HCT116 (cell line): Measurements from ENCODE around the gene BCL2L13. TPM values are rescaled to one million over a fixed set of nuclear protein-coding genes. Genes with fewer than 3 reads are reported as not detected.

Experiments
- ATAC-seq: fragments of 200-7000 bp; cut with Tn5 transposase; 2 replicates; pipeline ENCODE4 v1.9.1; 2020; ENCODE audit warnings: mild to moderate bottlenecking, moderate library complexity
- BruUV-seq: library from RNA; stranded (reverse); fragments of 400-500 nt; replicated peaks from 2 replicates; lab custom pipeline; 2021; lab: Mats Ljungman, UMichigan
- CTCF ChIA-PET: fragments of 300-600 bp; sonication (Branson Sonifier 250); formaldehyde crosslinking; loops from one replicate; lab custom pipeline; 2021; ENCODE audit warnings: antibody characterized with exemption; lab: Charles Lee
- POLR2A ChIA-PET: fragments of 300-600, 350-600 bp; sonication (Branson Sonifier 250); formaldehyde crosslinking; loops from one replicate; lab custom pipeline; 2021; ENCODE audit warnings: antibody characterized with exemption; lab: Charles Lee
- RAD21 ChIA-PET, 2 experiments: fragments of 300-600 bp; sonication (Branson Sonifier 250); formaldehyde crosslinking; loops; one replicate each; lab custom pipeline; 2023; ENCODE audit warnings: low total read pairs in 2 of 2; ENCODE audit not compliant: uncharacterized antibody in 2 of 2, unreplicated experiment in 2 of 2, low non-redundant PET in 1 of 2; lab: Charles Lee
- DNase-seq: peaks from one replicate; pipeline ENCODE4 v3.0.0-alpha.2; 2010; ENCODE audit warnings: low read depth, low spot score
- H2AFZ ChIP-seq: fragments of 200-600 bp; shearing (Covaris generic), sonication (generic); 2 replicates; pipeline ENCODE4 v1.6.1; 2017; ENCODE audit warnings: low read depth, mixed run types, mixed read lengths, antibody characterized with exemption, low read length; ENCODE audit not compliant: poor library complexity, severe bottlenecking
- H3K27ac ChIP-seq: 2 replicates; pipeline ENCODE4 v1.5.1; 2012; ENCODE audit warnings: low read depth, low read length
- H3K27me3 ChIP-seq: fragments of 200-600 bp; sonication (generic); 2 replicates; pipeline ENCODE4 v1.6.1; 2016; ENCODE audit warnings: mixed run types, low read length, mixed read lengths; ENCODE audit not compliant: insufficient read depth
- H3K36me3 ChIP-seq, 2 experiments: fragments of 200-500 bp in 1 of 2; fragments of 200-600 bp in 1 of 2; sonication (Bioruptor generic) in 1 of 2; sonication (generic) in 1 of 2; 2 replicates each; pipeline versions ENCODE4 v1.5.1 to v1.6.1; 2014 to 2016; ENCODE audit warnings: low read length in 2 of 2, inconsistent platforms in 1 of 2, mixed read lengths in 1 of 2, mixed run types in 1 of 2; ENCODE audit not compliant: insufficient read depth in 2 of 2, control insufficient read depth in 1 of 2
- H3K4me1 ChIP-seq, 2 experiments: fragments of 200-600 bp in 1 of 2; sonication (generic) in 1 of 2; 2 replicates each; pipeline versions ENCODE4 v1.5.1 to v1.6.1; 2012 to 2017; ENCODE audit warnings: low read length in 2 of 2, inconsistent platforms in 1 of 2, mild to moderate bottlenecking in 1 of 2, mixed read lengths in 1 of 2, mixed run types in 1 of 2, moderate library complexity in 1 of 2; ENCODE audit not compliant: insufficient read depth in 2 of 2, control insufficient read depth in 1 of 2
- H3K4me2 ChIP-seq: fragments of 200-600 bp; sonication (generic); 2 replicates; pipeline ENCODE4 v1.6.1; 2017; ENCODE audit warnings: mixed run types, low read length, mixed read lengths
- H3K4me3 ChIP-seq, 2 experiments: fragments of 200-600 bp in 1 of 2; sonication (generic) in 1 of 2; replicated peaks in 1 of 2; 2 replicates each; pipeline ENCODE4 v1.5.1; 2011 to 2016; ENCODE audit warnings: low read length in 2 of 2, control low read depth in 1 of 2, low read depth in 1 of 2, mild to moderate bottlenecking in 1 of 2, mixed read lengths in 1 of 2, mixed run types in 1 of 2
- H3K79me2 ChIP-seq: fragments of 200-600 bp; sonication (generic); 2 replicates; pipeline ENCODE4 v1.6.1; 2017; ENCODE audit warnings: mild to moderate bottlenecking, mixed run types, low read length, moderate library complexity, mixed read lengths; ENCODE audit not compliant: insufficient read depth
- H3K9ac ChIP-seq: fragments of 200-600 bp; sonication (generic); 2 replicates; pipeline ENCODE4 v1.6.1; 2016; ENCODE audit warnings: low read length, mixed read lengths
- H3K9me2 ChIP-seq: fragments of 200-600 bp; sonication (generic), shearing (Covaris generic); 2 replicates; pipeline ENCODE4 v1.6.1; 2017; ENCODE audit warnings: mixed run types, mild to moderate bottlenecking, moderate library complexity; ENCODE audit not compliant: insufficient read depth
- H3K9me3 ChIP-seq, 2 experiments: fragments of 200-500 bp in 1 of 2; fragments of 200-600 bp in 1 of 2; sonication (Bioruptor generic) in 1 of 2; sonication (generic) in 1 of 2; 2 replicates each; pipeline ENCODE4 v1.6.1; 2014 to 2017; ENCODE audit warnings: low read length in 2 of 2, mixed read lengths in 2 of 2, inconsistent platforms in 1 of 2, low read depth in 1 of 2, mild to moderate bottlenecking in 1 of 2, mixed run types in 1 of 2, moderate library complexity in 1 of 2; ENCODE audit not compliant: control insufficient read depth in 1 of 2, insufficient read depth in 1 of 2
- H4K20me1 ChIP-seq: fragments of 200-600 bp; sonication (generic), shearing (Covaris generic); 2 replicates; pipeline ENCODE4 v1.6.1; 2017; ENCODE audit warnings: mixed run types, mild to moderate bottlenecking, moderate library complexity; ENCODE audit not compliant: insufficient read depth
- CBX3 ChIP-seq: IDR thresholded peaks from 2 replicates; pipeline ENCODE4 v1.6.1; 2012; ENCODE audit warnings: low read depth
- EGR1 ChIP-seq: IDR thresholded peaks from 2 replicates; pipeline ENCODE4 v1.6.1; 2012; ENCODE audit warnings: low read depth
- ELF1 ChIP-seq: IDR thresholded peaks from 2 replicates; pipeline ENCODE4 v1.6.1; 2012; ENCODE audit warnings: low read depth, borderline replicate concordance
- EZH2phosphoT487 ChIP-seq: fragments of 200-600 bp; IDR thresholded peaks from 2 replicates; pipeline ENCODE4 v1.6.1; 2018; ENCODE audit warnings: antibody characterized with exemption, borderline replicate concordance
- JUND ChIP-seq: IDR thresholded peaks from 2 replicates; pipeline ENCODE4 v1.6.1; 2012
- POLR2A ChIP-seq: IDR thresholded peaks from 2 replicates; pipeline ENCODE4 v1.7.0; 2011; ENCODE audit warnings: borderline replicate concordance; ENCODE audit not compliant: insufficient read depth, insufficient read length; ENCODE audit errors: extremely low read depth
- RAD21 ChIP-seq: IDR thresholded peaks from 2 replicates; pipeline ENCODE4 v1.6.1; 2012; ENCODE audit warnings: low read depth, mild to moderate bottlenecking
- SIN3A ChIP-seq: IDR thresholded peaks from 2 replicates; pipeline ENCODE4 v1.6.1; 2012; ENCODE audit warnings: low read depth
- SP1 ChIP-seq: IDR thresholded peaks from 2 replicates; pipeline ENCODE4 v1.6.1; 2012; ENCODE audit warnings: low read depth
- SRF ChIP-seq: IDR thresholded peaks from 2 replicates; pipeline ENCODE4 v1.6.1; 2012; ENCODE audit warnings: low read depth
- TCF7L2 ChIP-seq: IDR thresholded peaks from 2 replicates; pipeline ENCODE4 v1.7.0; 2011; ENCODE audit warnings: borderline replicate concordance, inconsistent platforms; ENCODE audit not compliant: insufficient read depth, insufficient read length; ENCODE audit errors: extremely low read depth
- YY1 ChIP-seq: IDR thresholded peaks from 2 replicates; pipeline ENCODE4 v1.6.1; 2011; ENCODE audit warnings: low read length, low read depth, moderate library complexity, mild to moderate bottlenecking; ENCODE audit not compliant: insufficient replicate concordance; ENCODE audit errors: extremely low read depth
- ZFX ChIP-seq: fragments of 450-650 bp; IDR thresholded peaks from 2 replicates; pipeline ENCODE4 v1.6.1; 2017
- intact Hi-C: fragments of 100-400 bp; cut with micrococcal nuclease; formaldehyde crosslinking; loops from 2 replicates; pipeline ENCODE4 v1.10.0; 2022
- total RNA-seq: library from RNA; stranded (reverse); gene quantifications from one replicate; pipeline ENCODE4 v1.2.1, GENCODE V29; 2021; ENCODE audit not compliant: unreplicated experiment
- TF ChIP-seq, protein P1 (sequence below): IDR thresholded peaks from 2 replicates; pipeline ENCODE4 v1.6.1; 2011; ENCODE audit warnings: mild to moderate bottlenecking, low read length, moderate library complexity; ENCODE audit not compliant: insufficient replicate concordance; ENCODE audit errors: extremely low read depth

The BCL2L13 gene
- total RNA-seq, 1 experiment from 2014 or later: 38.6 TPM

DNA sequence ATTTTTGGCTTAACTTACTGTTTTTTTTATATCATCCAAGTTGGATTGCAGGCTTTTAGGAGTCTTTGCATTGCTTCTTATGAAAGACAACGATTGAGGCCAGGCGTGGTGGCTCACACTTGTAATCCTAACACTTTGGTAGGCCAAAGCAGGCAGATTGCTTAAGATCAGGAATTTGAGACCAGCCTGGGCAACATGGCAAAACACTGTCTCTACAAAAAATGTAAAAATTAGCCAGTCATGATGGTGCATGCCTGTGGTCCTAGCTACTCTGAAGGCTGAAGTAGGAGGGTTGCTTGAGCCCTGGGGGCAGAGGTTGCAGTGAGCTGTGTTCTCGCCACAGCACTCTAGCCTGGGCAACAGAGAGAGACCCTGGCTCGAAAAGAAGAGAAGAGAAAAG is 79.2 kb downstream of the BCL2L13 start:
- no peak for TF ChIP-seq SRF
- no peak for TF ChIP-seq ZFX
- TF ChIP-seq ELF1: no peak
- TF ChIP-seq JUND: no peak
- no peak for TF ChIP-seq SIN3A
- TF ChIP-seq EGR1: no peak
- no peak for TF ChIP-seq RAD21
- no peak for TF ChIP-seq EZH2phosphoT487
- TF ChIP-seq SP1: no peak
- TF ChIP-seq, protein P1, sequence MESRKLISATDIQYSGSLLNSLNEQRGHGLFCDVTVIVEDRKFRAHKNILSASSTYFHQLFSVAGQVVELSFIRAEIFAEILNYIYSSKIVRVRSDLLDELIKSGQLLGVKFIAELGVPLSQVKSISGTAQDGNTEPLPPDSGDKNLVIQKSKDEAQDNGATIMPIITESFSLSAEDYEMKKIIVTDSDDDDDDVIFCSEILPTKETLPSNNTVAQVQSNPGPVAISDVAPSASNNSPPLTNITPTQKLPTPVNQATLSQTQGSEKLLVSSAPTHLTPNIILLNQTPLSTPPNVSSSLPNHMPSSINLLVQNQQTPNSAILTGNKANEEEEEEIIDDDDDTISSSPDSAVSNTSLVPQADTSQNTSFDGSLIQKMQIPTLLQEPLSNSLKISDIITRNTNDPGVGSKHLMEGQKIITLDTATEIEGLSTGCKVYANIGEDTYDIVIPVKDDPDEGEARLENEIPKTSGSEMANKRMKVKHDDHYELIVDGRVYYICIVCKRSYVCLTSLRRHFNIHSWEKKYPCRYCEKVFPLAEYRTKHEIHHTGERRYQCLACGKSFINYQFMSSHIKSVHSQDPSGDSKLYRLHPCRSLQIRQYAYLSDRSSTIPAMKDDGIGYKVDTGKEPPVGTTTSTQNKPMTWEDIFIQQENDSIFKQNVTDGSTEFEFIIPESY: no peak
- no peak for TF ChIP-seq CBX3
- TF ChIP-seq TCF7L2: no peak
- TF ChIP-seq POLR2A: no peak
- no peak for TF ChIP-seq YY1
- CTCF ChIA-PET: no interaction called here
- POLR2A ChIA-PET: no interaction called here
- H3K9me2 ChIP-seq: no peaks in the 10 kb centered on the region
- no peak overlapping the region for H3K27ac ChIP-seq
- ATAC-seq (no peak), DNase-seq (no peak)
- RAD21 ChIA-PET: no interaction called here
- intact Hi-C loops: no loop called here
- no peak overlapping the region for H3K4me3 ChIP-seq
- H3K4me1 ChIP-seq: no peaks in the 10 kb centered on the region
- no peaks in the 10 kb centered on the region for H3K36me3 ChIP-seq
- H3K27me3 ChIP-seq: no peaks in the 10 kb centered on the region
- H3K9me3 ChIP-seq: no peaks in the 10 kb centered on the region
- H2AFZ ChIP-seq: no peak overlapping the region
- BruUV-seq: no TSS peak
- H3K79me2 ChIP-seq: 0 out of 2 replicates have a peak, but pooled peaks cover 3% of the 10 kb centered on the region
- no peaks in the 10 kb centered on the region for H4K20me1 ChIP-seq
- H3K9ac ChIP-seq: no peak overlapping the region
- no peak overlapping the region for H3K4me2 ChIP-seq
